ENCODE results near the gene DOCK1.

The DOCK1 gene

GRCh38 chr10:127374074-127374680 is 468.9 kb downstream of the DOCK1 start:
- no peak for DNase-seq

- DNase-seq = no peak
Measured at GRCh38 chr10:127374901-127375300, 469.7 kb downstream of the DOCK1 start.

GRCh38 chr10:127375461-127375860 is 470.2 kb downstream of the DOCK1 start:
- no peak for DNase-seq

- DNase-seq = no peak
Measured at GRCh38 chr10:127376071-127376470, 470.8 kb downstream of the DOCK1 start.

GRCh38 chr10:127378628-127379027 is 473.4 kb downstream of the DOCK1 start:
- DNase-seq = no peak

- no peak for DNase-seq
Measured at GRCh38 chr10:127384532-127384931, 479.3 kb downstream of the DOCK1 start.

GRCh38 chr10:127385066-127385465 is 479.8 kb downstream of the DOCK1 start:
- no peak for DNase-seq

GRCh38 chr10:127386606-127387327 is 481.5 kb downstream of the DOCK1 start:
- no peak for DNase-seq

GRCh38 chr10:127391875-127392274 is 486.6 kb downstream of the DOCK1 start:
- DNase-seq = no peak

GRCh38 chr10:127392351-127393235 is 487.4 kb downstream of the DOCK1 start:
- DNase-seq = no peak

- peak; percentile 64 for DNase-seq
Measured at GRCh38 chr10:127398140-127398970, 493.1 kb downstream of the DOCK1 start.

- no peak for DNase-seq
Measured at GRCh38 chr10:127398971-127399365, 493.7 kb downstream of the DOCK1 start.

GRCh38 chr10:127399668-127400067 is 494.4 kb downstream of the DOCK1 start:
- no peak for DNase-seq

GRCh38 chr10:127400216-127400615 is 495.0 kb downstream of the DOCK1 start:
- DNase-seq = no peak

GRCh38 chr10:127402596-127403409 is 497.6 kb downstream of the DOCK1 start:
- DNase-seq = no peak

- peak; percentile 64 for DNase-seq
Measured at GRCh38 chr10:127405221-127405620, 500.0 kb downstream of the DOCK1 start.

GRCh38 chr10:127406018-127406550 is 500.9 kb downstream of the DOCK1 start:
- DNase-seq = no peak

GRCh38 chr10:127407551-127407950 is 502.3 kb downstream of the DOCK1 start:
- DNase-seq = no peak

- no peak for DNase-seq
Measured at GRCh38 chr10:127408112-127408710, 503.0 kb downstream of the DOCK1 start.

- DNase-seq = peak; percentile 35
Measured at GRCh38 chr10:127408733-127409132, 503.5 kb downstream of the DOCK1 start.

GRCh38 chr10:127410030-127410429 is 504.8 kb downstream of the DOCK1 start:
- no peak for DNase-seq
